GM19397 (cell line): ENCODE results near the gene NXPH3.

ENCODE experiments used
- ATAC-seq: cut with Tn5 transposase; IDR thresholded peaks from one replicate; pipeline ENCODE4 v1.9.1; 2021; ENCODE audit warnings: mild to moderate bottlenecking, moderate library complexity; ENCODE audit not compliant: unreplicated experiment

The NXPH3 gene

GRCh38 chr17:49618028-49618611 lies 42.4 kb downstream of the NXPH3 start:
- no peak for ATAC-seq

GRCh38 chr17:49621420-49621819 lies 45.7 kb downstream of the NXPH3 start:
- ATAC-seq = no peak

GRCh38 chr17:49621946-49622529 lies 46.4 kb downstream of the NXPH3 start:
- ATAC-seq = no peak

GRCh38 chr17:49624896-49625295 lies 49.2 kb downstream of the NXPH3 start:
- ATAC-seq = no peak

- ATAC-seq = no peak
Measured at GRCh38 chr17:49629447-49629846, 53.8 kb downstream of the NXPH3 start.

- ATAC-seq = no peak
Measured at GRCh38 chr17:49630113-49630900, 54.6 kb downstream of the NXPH3 start.

- no peak for ATAC-seq
Measured at GRCh38 chr17:49631496-49631895, 55.8 kb downstream of the NXPH3 start.
